HCT116 (cell line): ENCODE measurements around the gene ZFP14.

Source experiments
- EGR1 ChIP-seq: IDR thresholded peaks from 2 replicates; pipeline ENCODE4 v1.6.1; 2012; ENCODE audit warnings: low read depth
- JUND ChIP-seq: IDR thresholded peaks from 2 replicates; pipeline ENCODE4 v1.6.1; 2012
- POLR2A ChIP-seq: IDR thresholded peaks from 2 replicates; pipeline ENCODE4 v1.7.0; 2011; ENCODE audit warnings: borderline replicate concordance; ENCODE audit not compliant: insufficient read depth, insufficient read length; ENCODE audit errors: extremely low read depth
- TF ChIP-seq, protein P1 (sequence below), 3 experiments: fragments of 200-600 bp in 1 of 3; sonication (generic) in 1 of 3; IDR thresholded peaks in 2 of 3; conservative IDR thresholded peaks in 1 of 3; 2 replicates each; pipeline ENCODE4 v1.5.1; 2012 to 2017; ENCODE audit warnings: low read depth in 2 of 3, low read length in 2 of 3, antibody characterized with exemption in 1 of 3, borderline replicate concordance in 1 of 3, control low read depth in 1 of 3, mild to moderate bottlenecking in 1 of 3, mixed read lengths in 1 of 3, mixed run types in 1 of 3, moderate library complexity in 1 of 3; ENCODE audit not compliant: insufficient read depth in 1 of 3

DNA sequence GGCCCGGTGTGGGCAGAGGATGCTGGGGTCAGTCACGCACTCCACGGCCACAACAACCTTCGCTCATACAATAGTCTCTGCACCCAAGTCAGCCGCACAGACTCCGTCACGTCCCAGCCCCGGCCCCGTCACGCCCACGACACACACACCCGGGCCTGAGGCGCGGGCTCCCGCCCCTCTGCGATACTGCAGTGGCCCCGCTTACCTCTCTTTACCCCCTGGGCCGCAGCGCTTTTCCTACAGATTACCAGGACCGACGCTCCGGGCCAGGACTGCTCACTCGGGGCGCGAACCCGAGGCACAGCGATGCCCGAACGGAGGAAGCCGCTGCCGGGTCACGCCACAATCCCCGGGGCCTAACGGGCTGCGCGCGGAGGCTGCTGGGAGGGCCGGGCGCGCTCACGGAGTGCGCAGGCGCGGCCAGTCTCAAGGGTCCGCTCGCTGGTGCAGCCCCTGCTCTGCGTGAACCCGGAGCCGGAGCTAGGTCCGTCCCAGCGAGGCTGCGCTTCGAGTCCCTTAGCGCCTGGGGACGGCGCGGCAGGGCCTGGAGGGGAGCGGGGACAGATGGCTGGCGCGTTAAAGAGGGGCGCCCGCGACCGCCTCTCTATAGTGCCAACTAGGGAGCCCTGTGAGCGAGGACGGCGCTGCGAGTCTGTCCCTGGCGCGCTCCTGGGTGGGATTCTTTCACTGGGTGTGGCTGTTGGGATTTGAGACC, 39.4 kb upstream of the ZFP14 start, which contains the start of gene ZFP82:
- TF ChIP-seq, protein P1, sequence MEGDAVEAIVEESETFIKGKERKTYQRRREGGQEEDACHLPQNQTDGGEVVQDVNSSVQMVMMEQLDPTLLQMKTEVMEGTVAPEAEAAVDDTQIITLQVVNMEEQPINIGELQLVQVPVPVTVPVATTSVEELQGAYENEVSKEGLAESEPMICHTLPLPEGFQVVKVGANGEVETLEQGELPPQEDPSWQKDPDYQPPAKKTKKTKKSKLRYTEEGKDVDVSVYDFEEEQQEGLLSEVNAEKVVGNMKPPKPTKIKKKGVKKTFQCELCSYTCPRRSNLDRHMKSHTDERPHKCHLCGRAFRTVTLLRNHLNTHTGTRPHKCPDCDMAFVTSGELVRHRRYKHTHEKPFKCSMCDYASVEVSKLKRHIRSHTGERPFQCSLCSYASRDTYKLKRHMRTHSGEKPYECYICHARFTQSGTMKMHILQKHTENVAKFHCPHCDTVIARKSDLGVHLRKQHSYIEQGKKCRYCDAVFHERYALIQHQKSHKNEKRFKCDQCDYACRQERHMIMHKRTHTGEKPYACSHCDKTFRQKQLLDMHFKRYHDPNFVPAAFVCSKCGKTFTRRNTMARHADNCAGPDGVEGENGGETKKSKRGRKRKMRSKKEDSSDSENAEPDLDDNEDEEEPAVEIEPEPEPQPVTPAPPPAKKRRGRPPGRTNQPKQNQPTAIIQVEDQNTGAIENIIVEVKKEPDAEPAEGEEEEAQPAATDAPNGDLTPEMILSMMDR (IDR thresholded peaks at IDR 0.05 in 2 of 3, conservative IDR thresholded peaks at IDR 0.05 in 1 of 3; ENCODE audit: borderline replicate concordance in 1 of 3, insufficient read depth in 1 of 3, low read depth in 2 of 3, low read length in 2 of 3): no peak
- no peak for TF ChIP-seq POLR2A
- no peak for TF ChIP-seq EGR1
- no peak for TF ChIP-seq JUND
